ENCODE measurements around the gene TEX36. TPM values are rescaled to one million over a fixed set of nuclear protein-coding genes. Genes with fewer than 3 reads are reported as not detected.
"Not testable (repeated sequence)": the region's sequence is repeated elsewhere in the genome, so short reads cannot be mapped to it uniquely, and the experiment has no call there.

TEX36 gene
- total and polyA plus RNA-seq, 4 experiments from 2014 or later: not detected

DNA sequence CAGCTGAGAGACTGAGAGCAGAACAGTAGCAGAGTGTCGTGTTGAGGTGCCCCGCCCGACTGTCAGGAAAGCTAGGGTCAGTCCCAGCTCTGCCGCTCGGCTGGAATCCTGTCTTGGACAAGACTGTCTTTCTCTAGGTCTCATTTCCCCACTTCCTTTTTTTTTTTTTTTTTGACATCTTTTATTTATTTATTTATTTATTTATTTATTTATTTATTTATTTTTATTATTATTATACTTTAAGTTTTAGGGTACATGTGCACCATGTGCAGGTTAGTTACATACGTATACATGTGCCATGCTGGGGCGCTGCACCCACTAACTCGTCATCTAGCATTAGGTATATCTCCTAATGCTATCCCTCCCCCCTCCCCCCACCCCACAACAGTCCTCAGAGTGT is 69.9 kb downstream of the TEX36 start:
- POLR2A ChIA-PET (ENCODE audit: partially characterized antibody); DNase-seq; H3K27me3 Mint-ChIP-seq; H3K36me3 ChIP-seq (ENCODE audit: insufficient read depth, low read length); H3K9me3 Mint-ChIP-seq; CTCF ChIA-PET (ENCODE audit: partially characterized antibody); H3K4me1 ChIP-seq (ENCODE audit: insufficient read depth, low read length); H3K4me3 Mint-ChIP-seq; H3K36me3 Mint-ChIP-seq; H3K4me3 ChIP-seq (ENCODE audit: low read length in 2 of 2); H3K4me1 Mint-ChIP-seq; H3K27ac ChIP-seq (ENCODE audit: low read depth, low read length); intact Hi-C loops (cut with micrococcal nuclease); H3K27me3 ChIP-seq (ENCODE audit: insufficient read depth, low read length); H3K27ac Mint-ChIP-seq; H3K9me3 ChIP-seq (ENCODE audit: control insufficient read depth in 1 of 2, low read length in 2 of 2): not testable (repeated sequence)

DNA sequence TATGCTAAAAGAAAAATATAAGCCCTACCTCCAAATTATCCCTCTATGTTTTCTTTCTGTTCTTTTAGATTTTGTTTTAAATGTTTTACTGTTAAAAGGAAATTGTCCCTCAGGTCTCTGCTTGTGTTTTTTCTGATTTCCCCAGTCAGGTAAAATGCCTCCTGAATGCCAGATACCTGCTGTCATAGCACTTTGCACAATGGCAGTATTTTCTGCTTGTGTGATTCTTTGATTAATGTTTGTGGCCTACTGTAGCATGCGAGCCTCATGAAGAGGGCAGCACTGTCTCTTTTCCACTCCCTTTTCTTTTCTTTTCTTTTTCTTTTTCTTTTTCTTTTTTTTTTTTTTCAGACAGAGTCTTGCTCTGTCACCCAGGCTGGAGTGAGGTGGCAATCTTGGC is 71.2 kb downstream of the TEX36 start:
- no peak overlapping the region for H3K4me3 ChIP-seq (ENCODE audit: low read length in 2 of 2)
- CTCF ChIA-PET (ENCODE audit: partially characterized antibody): no interaction called here
- H3K4me3 Mint-ChIP-seq: no peak overlapping the region
- H3K27ac Mint-ChIP-seq: no peak overlapping the region
- H3K36me3 Mint-ChIP-seq: no peaks in the 10 kb centered on the region
- no peak for DNase-seq
- H3K27ac ChIP-seq (ENCODE audit: low read depth, low read length): no peak overlapping the region
- no peaks in the 10 kb centered on the region for H3K36me3 ChIP-seq (ENCODE audit: insufficient read depth, low read length)
- H3K9me3 Mint-ChIP-seq: peaks cover 0 to 7% (median 3%) of the 10 kb centered on the region in 8 donors
- no peaks in the 10 kb centered on the region for H3K9me3 ChIP-seq (ENCODE audit: control insufficient read depth in 1 of 2, low read length in 2 of 2)
- POLR2A ChIA-PET (ENCODE audit: partially characterized antibody): no interaction called here
- intact Hi-C loops (cut with micrococcal nuclease): no loop called here
- H3K4me1 Mint-ChIP-seq: peaks cover 0 to 4% (median 0%) of the 10 kb centered on the region in 4 donors
- H3K27me3 Mint-ChIP-seq: no peaks in the 10 kb centered on the region
- H3K4me1 ChIP-seq (ENCODE audit: insufficient read depth, low read length): no peaks in the 10 kb centered on the region
- no peaks in the 10 kb centered on the region for H3K27me3 ChIP-seq (ENCODE audit: insufficient read depth, low read length)

DNA sequence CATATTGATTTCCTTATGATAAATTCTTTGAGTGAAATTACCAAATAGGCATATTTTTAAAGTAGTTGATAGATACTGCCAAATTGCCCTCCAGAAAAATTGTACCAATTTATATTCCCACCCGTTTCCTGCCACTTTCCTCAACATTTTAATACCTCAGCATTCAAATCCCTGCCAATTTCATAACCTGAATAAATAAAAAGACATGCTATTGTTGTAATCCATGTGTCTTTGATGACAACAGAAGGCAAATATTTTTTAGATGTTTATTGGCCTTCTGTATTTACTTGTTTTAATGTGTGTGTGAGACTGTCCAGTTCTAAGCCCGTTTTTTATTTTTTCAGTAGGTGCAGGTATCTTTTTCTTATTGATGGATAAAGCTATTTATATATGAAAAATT is 71.7 kb downstream of the TEX36 start:
- peaks cover 0 to 4% (median 0%) of the 10 kb centered on the region in 4 donors for H3K4me1 Mint-ChIP-seq
- no peak overlapping the region for H3K4me3 ChIP-seq (ENCODE audit: low read length in 2 of 2)
- H3K4me3 Mint-ChIP-seq: no peak overlapping the region
- H3K27ac ChIP-seq (ENCODE audit: low read depth, low read length): no peak overlapping the region
- CTCF ChIA-PET (ENCODE audit: partially characterized antibody): no interaction called here
- no peaks in the 10 kb centered on the region for H3K4me1 ChIP-seq (ENCODE audit: insufficient read depth, low read length)
- H3K9me3 ChIP-seq (ENCODE audit: control insufficient read depth in 1 of 2, low read length in 2 of 2): no peaks in the 10 kb centered on the region
- POLR2A ChIA-PET (ENCODE audit: partially characterized antibody): no interaction called here
- H3K36me3 ChIP-seq (ENCODE audit: insufficient read depth, low read length): no peaks in the 10 kb centered on the region
- H3K36me3 Mint-ChIP-seq: no peaks in the 10 kb centered on the region
- intact Hi-C loops (cut with micrococcal nuclease): no loop called here
- no peak overlapping the region for H3K27ac Mint-ChIP-seq
- no peaks in the 10 kb centered on the region for H3K27me3 Mint-ChIP-seq
- H3K9me3 Mint-ChIP-seq: peaks cover 0 to 7% (median 3%) of the 10 kb centered on the region in 8 donors
- DNase-seq: no peak
- no peaks in the 10 kb centered on the region for H3K27me3 ChIP-seq (ENCODE audit: insufficient read depth, low read length)

DNA sequence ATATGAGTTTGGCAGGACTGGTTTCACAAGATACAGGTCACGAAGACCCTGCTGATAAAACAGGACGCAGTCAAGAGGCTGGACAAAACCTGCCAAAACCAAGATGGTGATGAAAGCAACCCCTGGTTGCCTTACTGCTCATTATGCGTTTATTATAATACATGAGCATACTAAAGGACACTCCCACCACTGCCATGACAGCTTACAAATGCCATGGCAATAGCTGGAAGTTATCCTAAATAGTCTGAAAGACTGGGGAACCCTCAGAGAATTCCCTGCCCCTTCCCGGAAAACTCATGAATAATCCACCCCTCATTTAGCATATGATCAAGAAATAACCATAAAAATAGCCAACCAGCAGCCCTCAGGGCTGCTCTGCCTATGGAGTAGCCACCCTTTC is 73.1 kb downstream of the TEX36 start:
- Mint-ChIP-seq H3K27ac (no peak overlapping the region), H3K36me3 (no peaks in the 10 kb centered on the region), H3K9me3 (peaks cover 0 to 7% (median 3%) of the 10 kb centered on the region in 8 donors), H3K4me1 (peaks cover 0 to 4% (median 0%) of the 10 kb centered on the region in 4 donors), H3K27me3 (no peaks in the 10 kb centered on the region), H3K4me3 (no peak overlapping the region)
- Histone ChIP-seq H3K9me3 (ENCODE audit: control insufficient read depth in 1 of 2, low read length in 2 of 2) (no peaks in the 10 kb centered on the region), H3K27ac (ENCODE audit: low read depth, low read length) (no peak overlapping the region), H3K36me3 (ENCODE audit: insufficient read depth, low read length) (no peaks in the 10 kb centered on the region), H3K4me3 (ENCODE audit: low read length in 2 of 2) (no peak overlapping the region), H3K27me3 (ENCODE audit: insufficient read depth, low read length) (no peaks in the 10 kb centered on the region), H3K4me1 (ENCODE audit: insufficient read depth, low read length) (no peaks in the 10 kb centered on the region)
- ChIA-PET CTCF (ENCODE audit: partially characterized antibody) (no interaction called here), POLR2A (ENCODE audit: partially characterized antibody) (no interaction called here)
- DNase-seq: no peak
- intact Hi-C loops (cut with micrococcal nuclease): no loop called here

DNA sequence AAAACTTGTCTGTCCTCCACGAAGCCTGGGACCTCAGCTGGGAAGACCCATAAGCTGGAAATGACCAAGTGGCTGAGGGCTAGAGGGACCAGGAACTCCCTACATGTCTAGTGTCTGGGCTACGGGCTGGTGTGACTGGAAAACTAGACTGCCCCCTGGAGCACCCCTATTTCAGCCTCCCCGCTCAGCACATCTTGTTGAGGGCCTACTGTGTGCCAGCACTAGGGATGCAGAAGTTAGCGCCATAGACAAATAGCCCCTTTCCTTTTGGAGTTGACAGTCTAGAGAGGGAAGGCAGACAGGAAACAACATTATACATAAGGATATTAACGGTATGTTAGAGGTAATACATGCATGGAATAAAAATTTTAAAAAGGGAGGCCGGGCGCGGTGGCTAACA is 74.5 kb downstream of the TEX36 start:
- no peaks in the 10 kb centered on the region for H3K36me3 ChIP-seq (ENCODE audit: insufficient read depth, low read length)
- H3K4me1 ChIP-seq (ENCODE audit: insufficient read depth, low read length): no peaks in the 10 kb centered on the region
- Mint-ChIP-seq H3K4me3 (no peak overlapping the region), H3K27me3 (no peaks in the 10 kb centered on the region), H3K4me1 (peaks cover 0 to 4% (median 0%) of the 10 kb centered on the region in 4 donors), H3K9me3 (peaks cover 0 to 7% (median 3%) of the 10 kb centered on the region in 8 donors), H3K27ac (no peak overlapping the region), H3K36me3 (no peaks in the 10 kb centered on the region)
- no peaks in the 10 kb centered on the region for H3K27me3 ChIP-seq (ENCODE audit: insufficient read depth, low read length)
- ChIA-PET POLR2A (ENCODE audit: partially characterized antibody) (no interaction called here), CTCF (ENCODE audit: partially characterized antibody) (no interaction called here)
- H3K9me3 ChIP-seq (ENCODE audit: control insufficient read depth in 1 of 2, low read length in 2 of 2): no peaks in the 10 kb centered on the region
- no peak for DNase-seq
- H3K27ac ChIP-seq (ENCODE audit: low read depth, low read length): no peak overlapping the region
- H3K4me3 ChIP-seq (ENCODE audit: low read length in 2 of 2): no peak overlapping the region
- intact Hi-C loops (cut with micrococcal nuclease): no loop called here

DNA sequence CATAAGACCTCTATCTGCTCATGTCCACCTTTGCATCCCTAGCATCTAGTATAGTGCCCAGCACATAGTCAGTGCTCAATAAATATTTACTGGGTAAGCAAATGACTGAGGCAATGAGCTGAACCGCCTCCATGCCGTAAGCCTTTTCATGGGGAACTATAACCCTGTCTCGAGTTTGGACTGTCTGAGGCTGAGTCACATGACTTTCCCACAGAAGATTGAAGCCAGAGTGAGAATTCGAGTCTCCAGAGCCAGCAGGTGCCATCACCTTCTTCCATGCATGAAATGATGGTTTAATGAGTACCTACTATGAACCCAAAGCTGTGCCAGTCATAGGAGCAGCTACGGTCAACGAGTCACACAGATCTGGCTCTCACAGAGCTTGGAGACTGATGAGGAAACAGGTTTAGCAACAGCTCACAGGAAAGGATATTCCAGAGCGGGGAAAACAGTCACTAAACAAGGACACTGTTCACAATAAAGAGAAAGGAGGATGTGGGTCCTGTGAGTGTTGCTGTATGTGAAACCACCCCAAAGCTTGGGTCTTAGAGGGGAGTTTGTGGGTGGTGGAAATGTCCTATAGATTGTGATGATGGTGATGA is 75.2 kb downstream of the TEX36 start:
- H3K36me3 Mint-ChIP-seq: no peaks in the 10 kb centered on the region
- H3K4me3 ChIP-seq (ENCODE audit: low read length in 2 of 2): no peak overlapping the region
- ChIA-PET CTCF (ENCODE audit: partially characterized antibody) (no interaction called here), POLR2A (ENCODE audit: partially characterized antibody) (no interaction called here)
- H3K27me3 Mint-ChIP-seq: no peaks in the 10 kb centered on the region
- H3K9me3 Mint-ChIP-seq: peaks cover 0 to 7% (median 3%) of the 10 kb centered on the region in 8 donors
- H3K27ac Mint-ChIP-seq: no peak overlapping the region
- no peaks in the 10 kb centered on the region for H3K4me1 ChIP-seq (ENCODE audit: insufficient read depth, low read length)
- H3K27me3 ChIP-seq (ENCODE audit: insufficient read depth, low read length): no peaks in the 10 kb centered on the region
- H3K4me1 Mint-ChIP-seq: peaks cover 0 to 4% (median 0%) of the 10 kb centered on the region in 4 donors
- no peaks in the 10 kb centered on the region for H3K36me3 ChIP-seq (ENCODE audit: insufficient read depth, low read length)
- DNase-seq: no peak
- intact Hi-C loops (cut with micrococcal nuclease): no loop called here
- no peak overlapping the region for H3K27ac ChIP-seq (ENCODE audit: low read depth, low read length)
- no peaks in the 10 kb centered on the region for H3K9me3 ChIP-seq (ENCODE audit: control insufficient read depth in 1 of 2, low read length in 2 of 2)
- H3K4me3 Mint-ChIP-seq: no peak overlapping the region

DNA sequence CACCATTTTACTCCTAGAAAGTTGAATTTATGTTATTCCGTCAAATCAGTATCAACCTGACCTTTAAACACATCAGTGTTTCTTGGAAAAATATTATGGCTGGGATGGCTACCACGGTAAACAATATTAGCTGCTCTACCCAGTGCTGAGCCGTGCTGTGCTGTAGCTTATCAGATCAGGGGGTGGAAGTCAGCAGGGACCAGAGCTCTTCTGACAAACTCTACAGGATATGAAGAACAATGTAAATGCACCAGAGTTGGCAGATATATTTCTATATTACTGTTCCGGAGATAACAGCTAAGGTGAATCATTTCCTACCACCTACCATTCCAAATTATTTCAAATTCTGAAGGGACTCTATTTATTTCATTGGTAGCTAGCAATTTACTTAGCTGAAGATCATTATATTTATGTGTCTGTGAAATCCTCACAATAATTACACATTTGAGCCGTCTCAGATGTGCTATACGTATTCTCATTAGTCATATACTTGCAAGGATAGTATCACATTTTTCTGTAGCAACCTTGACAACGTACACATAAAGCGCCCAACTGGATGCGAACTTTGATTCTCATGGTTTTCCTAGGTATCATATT is 76.5 kb downstream of the TEX36 start:
- no peaks in the 10 kb centered on the region for H3K4me1 ChIP-seq (ENCODE audit: insufficient read depth, low read length)
- Mint-ChIP-seq H3K36me3 (no peaks in the 10 kb centered on the region), H3K9me3 (peaks cover 0 to 7% (median 3%) of the 10 kb centered on the region in 8 donors), H3K27ac (no peak overlapping the region), H3K27me3 (no peaks in the 10 kb centered on the region), H3K4me3 (no peak overlapping the region), H3K4me1 (peaks cover 0 to 4% (median 0%) of the 10 kb centered on the region in 4 donors)
- ChIA-PET POLR2A (ENCODE audit: partially characterized antibody) (no interaction called here), CTCF (ENCODE audit: partially characterized antibody) (no interaction called here)
- no peak overlapping the region for H3K4me3 ChIP-seq (ENCODE audit: low read length in 2 of 2)
- intact Hi-C loops (cut with micrococcal nuclease): no loop called here
- no peaks in the 10 kb centered on the region for H3K27me3 ChIP-seq (ENCODE audit: insufficient read depth, low read length)
- no peaks in the 10 kb centered on the region for H3K36me3 ChIP-seq (ENCODE audit: insufficient read depth, low read length)
- DNase-seq: no peak
- H3K27ac ChIP-seq (ENCODE audit: low read depth, low read length): no peak overlapping the region
- H3K9me3 ChIP-seq (ENCODE audit: control insufficient read depth in 1 of 2, low read length in 2 of 2): no peaks in the 10 kb centered on the region

Data from CD4-positive, alpha-beta memory T cell (primary cell).